HG03558 (cell line): ENCODE measurements around the gene ATCAY.
"Not testable (repeated sequence)": the region's sequence is repeated elsewhere in the genome, so short reads cannot be mapped to it uniquely, and the experiment has no call there.

Source experiments
- ATAC-seq: cut with Tn5 transposase; IDR thresholded peaks from one replicate; pipeline ENCODE4 v1.9.1; 2021; ENCODE audit warnings: moderate number of reproducible peaks; ENCODE audit not compliant: unreplicated experiment; ENCODE audit errors: extremely low read depth

ATCAY gene

DNA sequence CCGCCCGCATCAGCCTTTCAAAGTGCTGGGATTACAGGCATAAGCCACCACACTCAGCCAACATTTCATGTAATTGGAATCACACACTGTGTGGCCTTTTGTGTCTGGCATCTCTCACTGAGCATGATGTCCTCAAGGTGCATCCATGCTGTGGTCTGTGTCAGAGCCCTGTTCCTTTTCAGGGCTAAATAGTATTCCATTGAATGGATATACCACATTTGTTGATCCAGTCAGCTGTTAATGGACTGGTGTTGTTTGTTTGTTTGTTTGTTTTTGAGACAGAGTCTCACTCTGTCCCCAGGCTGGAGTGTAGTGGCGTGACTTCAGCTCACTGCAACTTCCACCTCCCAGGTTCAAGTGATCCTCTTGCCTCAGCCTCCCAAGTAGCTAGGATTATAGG, 17.9 kb downstream of the ATCAY start:
- no peak for ATAC-seq

DNA sequence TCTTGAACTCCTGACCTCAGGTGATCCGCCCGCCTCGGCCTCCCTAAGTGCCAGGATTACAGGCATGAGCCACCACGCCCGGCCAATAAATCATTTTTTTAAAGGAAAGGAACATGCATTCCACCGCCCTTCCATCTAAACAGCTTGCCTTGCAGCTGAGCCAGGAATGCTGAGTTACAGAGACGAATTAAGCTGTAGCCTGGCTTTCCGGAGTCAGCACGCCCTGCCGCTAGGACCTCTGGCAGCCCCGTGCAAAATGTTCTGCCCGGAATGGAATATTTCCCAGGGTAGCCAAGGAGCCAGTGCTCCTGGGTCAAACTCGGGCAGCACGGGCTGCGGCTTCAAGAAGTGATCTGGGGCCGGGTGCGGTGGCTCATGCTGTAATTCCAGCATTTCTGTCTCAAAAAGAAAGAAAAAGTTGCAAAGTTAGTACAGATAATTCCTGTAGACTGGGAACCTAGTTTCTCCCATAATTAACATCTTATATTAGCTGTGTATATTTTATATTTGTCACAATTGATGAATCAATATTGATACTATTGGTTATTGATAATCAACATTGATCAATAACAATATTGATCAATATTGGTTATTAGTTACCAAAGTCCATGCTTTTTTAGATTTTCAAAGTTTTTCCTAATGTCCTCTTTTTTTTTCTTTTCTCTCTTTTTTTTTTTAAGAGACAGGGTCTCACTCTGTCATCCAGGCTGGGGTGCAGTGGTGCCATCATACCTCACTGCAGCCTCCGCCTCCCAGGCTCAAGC, 19.2 kb downstream of the ATCAY start:
- no peak for ATAC-seq

DNA sequence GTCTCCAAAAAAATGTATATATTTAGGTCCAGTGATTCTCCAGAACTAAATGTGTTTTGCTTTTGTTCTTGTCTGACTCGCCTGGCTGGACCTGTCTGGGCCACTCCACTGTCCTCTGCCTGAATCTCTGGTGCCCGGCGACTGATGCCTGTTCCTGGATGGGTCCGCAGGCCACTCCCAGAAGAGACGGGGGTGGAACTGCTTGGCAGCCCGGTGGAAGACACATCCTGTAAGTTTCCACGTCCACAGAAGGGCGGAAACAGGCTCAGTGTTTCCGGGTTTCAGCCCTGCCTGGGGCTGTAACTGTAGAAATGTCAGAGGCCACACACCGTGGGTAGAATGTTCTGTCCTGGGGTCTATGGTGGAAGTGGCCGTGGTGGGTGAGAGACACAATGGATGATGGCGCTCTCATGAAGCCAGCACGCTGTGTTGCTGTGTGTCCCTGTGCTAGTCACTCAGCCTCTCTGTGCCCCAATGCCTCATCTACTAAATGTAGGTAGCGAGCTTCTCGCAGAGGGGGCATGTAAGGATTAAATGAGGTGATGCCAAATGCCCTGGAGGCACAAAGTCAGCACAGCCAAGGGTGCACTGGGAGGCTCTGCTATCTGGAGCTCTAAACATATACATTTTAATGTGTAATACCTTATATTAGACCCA, 22.0 kb downstream of the ATCAY start:
- ATAC-seq: no peak

DNA sequence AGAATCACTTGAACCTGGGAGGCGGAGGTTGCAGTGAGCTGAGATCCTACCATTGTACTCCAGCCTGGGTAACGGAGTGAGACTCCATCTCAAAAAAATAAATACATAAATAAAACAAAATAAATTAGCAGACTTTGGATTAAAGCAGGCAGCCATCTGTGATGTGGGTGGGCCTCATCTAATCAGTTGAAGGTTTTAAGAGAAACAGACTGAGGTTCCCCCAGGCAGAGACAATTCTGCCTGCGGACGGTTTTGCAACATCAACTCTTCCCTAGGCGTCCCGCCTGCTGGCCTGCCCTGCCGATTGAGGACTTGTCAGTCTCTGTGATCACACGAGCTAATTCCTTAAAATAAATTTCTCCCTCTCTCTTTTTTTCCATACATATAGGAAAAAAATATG, 23.7 kb downstream of the ATCAY start:
- ATAC-seq: no peak

DNA sequence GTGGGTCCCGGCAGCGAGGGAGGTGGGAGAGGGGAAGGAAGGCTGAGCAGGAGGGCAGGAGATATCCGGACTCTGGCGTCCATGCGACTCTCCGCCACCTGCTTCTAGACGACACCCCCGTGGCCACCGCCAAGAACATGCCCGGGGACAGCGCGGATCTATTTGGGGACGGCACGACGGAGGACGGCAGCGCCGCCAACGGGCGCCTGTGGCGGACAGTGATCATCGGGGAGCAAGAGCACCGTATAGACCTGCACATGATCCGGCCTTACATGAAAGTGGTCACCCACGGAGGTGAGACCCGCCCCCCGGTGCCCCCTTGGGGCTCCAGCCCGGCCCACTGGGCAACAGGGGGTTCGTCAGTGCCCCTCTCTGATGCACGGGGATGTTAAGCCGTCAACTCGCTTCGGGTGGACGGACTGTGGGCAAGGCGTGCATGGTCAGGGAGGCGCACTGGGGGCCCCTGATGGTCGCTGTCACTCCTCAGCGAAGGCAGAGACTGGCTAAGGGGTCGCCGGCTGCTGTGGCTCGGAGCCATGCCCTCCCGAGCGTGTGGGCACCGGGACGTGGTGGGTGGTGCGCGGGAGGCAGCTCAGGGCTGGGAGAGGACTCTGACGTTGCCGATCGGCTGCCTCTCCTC, 27.3 kb downstream of the ATCAY start:
- no peak for ATAC-seq

DNA sequence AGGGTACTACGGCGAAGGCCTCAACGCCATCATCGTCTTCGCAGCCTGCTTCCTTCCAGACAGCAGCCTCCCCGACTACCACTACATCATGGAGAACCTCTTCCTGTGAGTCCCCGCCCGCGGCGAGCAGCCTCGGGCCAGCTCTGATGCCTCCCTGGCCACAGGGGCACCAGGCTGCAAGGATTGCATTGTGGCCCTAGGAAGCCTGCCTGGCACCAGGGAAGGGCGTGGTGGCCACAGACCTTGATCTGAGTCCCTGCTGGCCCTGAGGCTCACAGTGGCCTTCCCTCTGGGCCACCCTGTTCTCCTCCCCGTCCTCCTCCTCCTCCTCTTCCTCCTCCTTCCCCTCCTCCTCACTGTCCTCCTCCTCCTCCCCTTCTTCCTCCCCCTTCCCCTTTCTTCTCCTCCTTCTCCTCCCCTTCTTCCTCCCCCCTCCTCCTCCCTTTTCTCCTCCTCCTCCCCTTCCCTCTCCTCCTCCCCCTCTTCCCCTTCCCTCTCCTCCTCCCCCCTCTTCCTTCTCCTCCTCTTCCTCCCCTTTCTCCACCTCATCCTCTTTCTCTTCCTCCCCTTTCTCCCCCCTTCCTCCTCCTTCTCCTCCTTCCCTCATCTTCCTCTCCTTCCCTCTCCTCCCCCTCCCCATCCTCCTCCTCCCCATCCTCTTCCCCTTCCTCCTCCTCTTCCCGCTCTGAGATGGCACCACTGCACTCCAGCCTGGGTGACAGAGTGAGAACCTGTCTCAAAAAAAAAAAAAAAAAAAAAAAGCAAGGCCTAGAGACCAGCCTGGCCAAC, 28.0 kb downstream of the ATCAY start:
- no peak for ATAC-seq

DNA sequence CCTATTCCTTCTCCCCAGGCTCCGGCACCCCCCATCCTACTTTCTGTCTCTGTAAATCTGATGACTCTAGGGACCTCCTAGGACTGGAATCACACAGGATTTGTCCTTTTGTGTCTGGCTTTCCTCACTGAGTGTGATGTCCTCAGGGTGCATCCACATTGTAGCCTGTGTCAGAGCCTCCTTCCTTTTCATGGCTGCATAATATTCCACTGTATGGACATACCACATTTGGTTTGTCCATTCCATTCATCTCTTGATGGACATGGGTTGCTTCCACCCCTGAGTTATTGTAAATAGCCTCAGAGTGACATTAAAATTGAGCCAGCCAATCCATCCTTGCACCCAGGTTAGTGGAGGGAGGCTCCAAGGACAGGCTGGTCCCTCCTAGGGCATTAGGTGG, 29.6 kb downstream of the ATCAY start:
- ATAC-seq: no peak

DNA sequence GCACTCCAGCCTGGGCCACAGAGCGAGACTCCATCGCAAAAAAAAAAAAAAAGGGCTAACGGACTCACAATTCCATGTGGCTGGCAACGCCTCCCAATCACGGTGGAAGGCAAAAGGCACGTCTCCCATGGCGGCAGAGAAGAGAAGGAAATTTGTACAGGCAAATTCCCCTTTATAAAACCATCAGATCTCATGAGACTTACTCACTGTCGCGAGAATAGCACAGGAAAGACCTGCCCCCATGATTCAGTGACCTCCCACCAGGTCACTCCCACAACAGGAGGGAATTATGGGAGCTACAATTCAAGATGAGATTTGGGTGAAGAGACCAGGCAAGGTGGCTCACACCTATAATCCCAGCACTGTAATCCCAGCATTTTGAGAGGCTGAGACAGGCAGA, 33.7 kb downstream of the ATCAY start:
- no peak for ATAC-seq

DNA sequence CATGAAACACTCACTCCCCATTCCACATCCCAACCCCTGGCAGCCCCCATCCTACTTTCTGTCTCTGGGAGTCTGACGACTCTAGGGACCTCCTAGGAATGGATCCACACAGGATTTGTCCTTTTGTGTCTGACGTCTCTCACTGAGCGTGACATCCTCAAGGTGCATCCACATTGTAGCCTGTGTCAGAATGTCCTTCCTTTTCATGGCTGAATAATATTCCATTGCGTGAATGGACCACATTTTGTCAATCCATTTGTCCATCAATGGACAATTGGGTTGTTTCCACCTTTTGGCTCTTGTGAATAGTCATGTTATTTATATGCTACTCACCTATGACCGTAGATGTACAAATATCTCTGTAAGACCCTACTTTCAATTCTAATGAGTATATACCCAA, 35.5 kb downstream of the ATCAY start:
- no peak for ATAC-seq

DNA sequence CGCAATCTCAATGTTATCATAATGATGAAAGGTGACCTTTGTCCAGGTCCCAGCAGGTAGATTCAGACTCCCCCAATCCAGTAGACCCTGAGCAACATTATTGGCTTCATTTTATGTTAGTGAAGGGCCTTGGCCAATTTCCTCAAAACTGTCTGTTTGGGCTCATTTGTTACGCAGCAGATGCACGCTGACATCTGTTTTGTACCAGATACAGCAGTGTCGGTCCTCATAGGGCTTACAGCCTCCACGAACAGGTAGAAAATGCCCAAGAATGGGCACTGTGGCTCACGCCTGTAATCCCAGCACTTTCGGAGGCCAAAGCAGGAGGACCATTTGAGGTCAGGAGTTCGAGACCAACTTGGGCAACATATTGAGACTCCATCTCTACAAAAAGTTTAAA, 39.3 kb downstream of the ATCAY start:
- no peak for ATAC-seq

DNA sequence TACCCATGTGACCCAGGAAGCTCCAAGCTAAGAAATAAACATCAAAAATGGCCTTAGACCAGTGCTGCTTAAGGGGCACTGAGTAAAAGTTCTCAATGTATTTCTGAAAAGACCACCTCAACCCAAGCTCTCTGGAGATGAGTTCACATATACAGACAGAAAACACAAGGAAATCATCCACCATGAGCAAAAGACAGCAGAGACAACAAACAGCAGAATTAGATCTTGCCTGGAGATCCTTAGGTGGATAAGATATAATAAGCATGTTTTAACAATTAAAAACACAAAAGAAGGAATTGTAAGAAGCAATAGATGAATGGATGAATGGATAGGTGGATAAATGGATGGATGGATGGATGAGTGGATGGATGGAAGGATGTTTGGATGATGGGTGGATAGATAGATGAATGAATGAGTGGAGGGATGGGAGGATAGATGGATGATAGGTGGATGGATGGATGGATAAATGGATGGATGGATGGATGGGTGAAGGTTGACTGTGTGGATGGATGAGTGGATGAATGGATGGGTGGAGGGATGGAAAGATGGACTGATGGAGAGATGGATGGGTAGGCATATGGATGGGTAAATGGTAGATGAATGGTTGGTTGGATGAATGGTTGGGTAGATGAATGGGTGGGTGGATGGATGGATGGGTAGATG, 42.7 kb downstream of the ATCAY start:
- no peak for ATAC-seq

DNA sequence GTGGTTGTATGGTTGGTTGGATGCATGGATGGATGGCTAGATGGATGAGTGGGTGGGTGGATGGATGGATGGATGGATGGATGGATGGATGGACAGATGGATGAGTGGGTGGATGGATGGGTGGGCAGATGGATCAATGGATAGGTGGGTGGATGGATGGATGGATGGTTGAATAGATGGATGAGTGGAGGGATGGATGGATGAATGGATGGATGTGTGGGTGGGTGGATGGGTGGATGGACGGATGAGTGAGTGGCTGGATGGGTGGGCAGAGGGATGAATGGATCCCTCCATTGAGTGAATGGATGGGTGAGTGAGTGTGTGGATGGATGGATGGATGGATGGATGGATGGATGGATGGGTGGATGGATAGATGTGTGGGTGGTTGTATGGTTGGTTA, 43.4 kb downstream of the ATCAY start:
- ATAC-seq: no peak

DNA sequence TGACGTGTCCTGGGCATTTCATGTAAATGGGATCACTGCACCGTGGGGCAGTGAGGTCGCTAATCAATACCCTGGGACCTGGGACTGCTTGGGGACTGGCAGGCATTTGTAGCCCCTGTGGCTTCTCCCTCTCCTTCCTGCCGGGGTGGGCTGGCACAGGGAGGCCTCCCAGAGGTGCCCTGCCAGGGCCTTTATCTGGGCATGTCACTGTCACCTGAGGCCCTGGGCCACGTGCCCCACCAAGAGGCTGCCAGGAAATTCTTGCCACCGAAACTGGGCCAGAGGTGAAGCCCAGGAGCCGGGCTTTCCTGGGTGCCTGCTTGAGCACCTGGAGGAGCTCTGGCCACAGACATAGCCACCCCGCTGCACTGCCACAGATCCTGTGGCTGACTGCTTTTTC, 50.6 kb downstream of the ATCAY start:
- no peak for ATAC-seq

DNA sequence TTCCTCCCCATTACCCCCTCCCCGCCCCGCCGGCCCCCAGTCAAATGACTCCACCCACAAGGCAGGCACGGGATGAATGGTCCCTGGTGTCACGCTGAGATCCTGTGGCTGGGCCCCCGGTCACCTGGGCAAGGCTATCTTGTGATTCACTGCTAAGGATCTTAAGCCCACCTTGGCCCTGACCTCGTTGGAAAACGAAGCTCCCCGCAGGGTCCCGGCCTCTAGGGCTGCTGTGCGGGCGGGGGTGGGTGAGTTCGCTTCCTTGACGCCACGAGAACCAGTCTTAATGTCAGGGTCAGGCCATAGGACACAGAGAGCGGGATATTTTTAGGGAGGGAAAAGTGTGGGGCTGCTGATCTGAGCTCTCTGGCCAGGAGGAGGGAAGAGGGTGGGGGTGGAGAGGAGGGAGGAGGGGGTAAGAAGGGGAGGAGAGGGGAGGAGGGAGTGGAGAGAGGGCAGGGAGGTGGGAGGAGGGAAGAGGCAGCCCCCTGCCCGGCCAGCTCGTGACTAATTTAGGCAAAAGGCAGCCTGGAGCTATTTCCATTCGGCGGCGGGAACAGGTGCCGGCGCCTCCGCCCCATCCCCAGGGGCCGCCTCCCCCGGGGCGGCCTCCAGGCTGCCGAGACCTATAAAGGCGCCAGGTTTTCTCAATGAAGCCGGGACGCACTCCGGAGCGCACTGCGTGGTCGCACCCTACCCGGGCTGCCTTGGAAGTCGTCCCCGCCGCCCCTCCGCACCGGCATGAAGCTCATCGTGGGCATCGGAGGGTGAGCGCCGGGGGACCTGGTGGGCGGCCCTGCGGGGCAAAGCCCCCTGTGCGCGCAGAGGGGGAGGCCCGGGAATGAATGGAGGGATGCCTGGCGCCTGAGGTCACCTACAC, 52.7 kb downstream of the ATCAY start, which contains the start of gene NMRK2:
TSS of gene NMRK2 (plus strand) at position 139 of the 880 bp plus-strand sequence. CDS start at position 742, 603 bp downstream.
- no peak for ATAC-seq

DNA sequence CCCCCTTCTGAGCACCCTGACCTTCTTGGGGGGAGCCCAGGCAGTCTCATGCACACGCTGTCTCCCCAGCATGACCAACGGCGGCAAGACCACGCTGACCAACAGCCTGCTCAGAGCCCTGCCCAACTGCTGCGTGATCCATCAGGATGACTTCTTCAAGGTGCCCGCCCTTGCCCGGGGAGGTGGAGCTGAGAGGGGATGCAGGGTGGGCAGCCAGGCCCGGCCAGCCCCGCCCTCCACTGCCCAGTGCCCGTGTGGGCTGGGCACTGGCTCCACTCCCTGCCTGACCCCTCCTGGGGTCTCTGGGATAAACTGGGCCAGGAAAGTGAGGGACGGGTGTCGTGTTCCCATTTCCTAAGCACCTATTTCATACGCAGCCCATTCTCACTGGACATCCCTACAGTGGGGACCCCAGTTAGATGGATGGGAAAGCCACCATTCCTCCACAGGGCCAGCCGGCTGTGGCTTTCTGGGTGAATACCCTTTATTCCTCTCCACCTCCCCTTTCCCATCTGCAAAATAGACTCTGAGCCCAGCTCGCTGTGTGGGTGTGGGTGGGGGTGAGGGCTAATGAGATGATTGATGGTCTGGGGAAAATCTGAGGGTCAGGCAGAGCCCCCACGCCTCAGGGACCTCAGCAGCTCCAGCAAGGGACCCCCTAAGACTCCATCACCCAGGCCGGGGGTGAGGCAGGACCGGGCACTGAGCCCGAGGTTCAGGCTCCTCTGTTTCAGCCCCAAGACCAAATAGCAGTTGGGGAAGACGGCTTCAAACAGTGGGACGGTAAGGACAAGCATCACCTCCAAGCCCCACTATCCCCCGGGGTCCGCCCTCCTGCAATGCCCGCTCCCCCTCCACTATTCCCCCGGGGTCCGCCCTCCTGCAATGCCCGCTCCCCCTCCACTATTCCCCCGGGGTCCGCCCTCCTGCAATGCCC, 56.3 kb downstream of the ATCAY start:
- no peak for ATAC-seq

DNA sequence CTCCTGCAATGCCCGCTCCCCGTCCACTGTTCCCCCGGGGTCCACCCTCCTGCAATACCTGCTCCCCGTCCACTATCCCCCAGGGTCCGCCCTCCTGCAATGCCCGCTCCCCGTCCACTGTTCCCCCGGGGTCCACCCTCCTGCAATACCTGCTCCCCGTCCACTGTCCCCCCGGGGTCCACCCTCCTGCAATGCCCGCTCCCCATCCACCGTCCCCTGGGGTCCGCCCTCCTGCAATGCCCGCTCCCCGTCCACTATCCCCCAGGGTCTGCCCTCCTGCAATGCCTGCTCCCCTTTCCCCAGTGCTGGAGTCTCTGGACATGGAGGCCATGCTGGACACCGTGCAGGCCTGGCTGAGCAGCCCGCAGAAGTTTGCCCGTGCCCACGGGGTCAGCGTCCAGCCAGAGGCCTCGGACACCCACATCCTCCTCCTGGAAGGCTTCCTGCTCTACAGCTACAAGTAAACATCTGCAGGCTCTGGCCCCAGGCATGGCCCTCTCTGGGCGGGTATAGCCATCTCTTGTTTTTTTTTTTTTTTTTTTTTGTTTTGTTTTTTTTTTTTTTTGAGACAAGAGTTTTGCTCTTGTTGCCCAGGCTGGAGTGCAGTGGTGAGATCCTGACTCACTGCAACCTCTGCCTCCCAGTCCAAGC, 57.9 kb downstream of the ATCAY start:
- ATAC-seq: not testable (repeated sequence)

DNA sequence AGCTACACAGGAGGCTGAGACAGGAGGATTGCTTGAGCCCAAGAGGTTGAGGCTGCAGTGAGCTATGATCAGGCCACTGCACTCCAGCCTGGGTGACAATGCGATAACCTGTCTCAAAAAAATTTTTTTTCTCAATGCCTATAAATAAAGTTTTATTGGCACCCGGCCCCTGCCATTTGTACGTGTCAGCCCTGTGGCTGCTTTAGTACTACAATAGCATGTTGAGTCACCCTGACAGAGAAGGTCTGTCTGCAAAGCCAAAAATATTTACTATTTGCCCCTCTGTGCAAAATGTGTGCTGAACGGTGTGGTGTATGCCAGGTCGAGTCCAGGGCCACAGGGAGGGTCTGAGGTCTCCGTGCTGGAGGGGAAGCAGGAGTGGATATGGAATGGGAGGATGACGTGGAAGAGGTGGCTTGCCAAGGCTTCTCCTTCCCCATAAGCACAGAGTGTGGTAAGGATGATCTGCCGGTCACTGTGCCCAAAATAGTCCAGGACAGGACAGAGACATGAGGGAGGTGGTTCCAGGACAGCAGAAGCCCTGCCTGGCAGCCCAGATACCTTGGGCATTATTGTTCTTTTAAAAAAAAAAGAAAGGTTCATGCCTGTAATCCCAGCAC, 62.4 kb downstream of the ATCAY start:
- ATAC-seq: no peak
